HepG2 (cell line): ENCODE data around the gene TM2D3. TPM values are rescaled to one million over a fixed set of nuclear protein-coding genes. Genes with fewer than 3 reads are reported as not detected.
A peak's percentile ranks its signal among the peaks of the same experiment; 100 is the strongest.

Experiments
- ARNT2 ChIP-seq: sonication (generic); formaldehyde crosslinking; IDR thresholded peaks from 2 replicates; pipeline ENCODE4 v1.8.0; 2022; ENCODE audit warnings: mild to moderate bottlenecking, low read depth, missing genetic modification reagents, moderate library complexity
- GATA4 ChIP-seq: sonication (generic); IDR thresholded peaks from 2 replicates; pipeline ENCODE4 v1.6.1; 2016; ENCODE audit warnings: antibody characterized with exemption, low read depth, borderline replicate concordance
- HDAC6 ChIP-seq: fragments of 200-600 bp; sonication (generic); IDR thresholded peaks from 2 replicates; pipeline ENCODE4 v1.7.0; 2017; ENCODE audit warnings: mild to moderate bottlenecking, antibody characterized with exemption, low read length, low read depth
- KDM5B ChIP-seq: sonication (generic); formaldehyde crosslinking; IDR thresholded peaks from 2 replicates; pipeline ENCODE4 v1.4.0; 2020; ENCODE audit warnings: missing genetic modification reagents, mild to moderate bottlenecking, borderline replicate concordance
- KLF16 ChIP-seq, 2 experiments: sonication (generic) in 1 of 2; formaldehyde crosslinking in 1 of 2; IDR thresholded peaks; 2 replicates each; pipeline versions ENCODE4 v1.6.1 to v1.8.0; 2016 to 2023; ENCODE audit warnings: missing genetic modification reagents in 2 of 2, missing compliant biosample characterization in 1 of 2
- LRRFIP1 ChIP-seq: sonication (generic); formaldehyde crosslinking; conservative IDR thresholded peaks from 2 replicates; pipeline ENCODE4 v1.4.0; 2020; ENCODE audit warnings: missing genetic modification reagents
- MTA3 ChIP-seq: sonication (generic); formaldehyde crosslinking; IDR thresholded peaks from 2 replicates; pipeline ENCODE4 v1.4.0; 2020; ENCODE audit warnings: missing genetic modification reagents
- NCOA5 ChIP-seq: sonication (generic); formaldehyde crosslinking; IDR thresholded peaks from 2 replicates; pipeline ENCODE4 v1.4.0; 2020; ENCODE audit warnings: missing genetic modification reagents
- NCOR1 ChIP-seq: fragments of 200-600 bp; sonication (generic); IDR thresholded peaks from 2 replicates; pipeline ENCODE4 v1.7.0; 2017; ENCODE audit warnings: antibody characterized with exemption, low read length, borderline replicate concordance
- NFKB2 ChIP-seq: sonication (generic); formaldehyde crosslinking; IDR thresholded peaks from 2 replicates; pipeline ENCODE4 v1.4.0; 2020; ENCODE audit warnings: missing genetic modification reagents, borderline replicate concordance
- NR1H2 ChIP-seq: sonication (generic); formaldehyde crosslinking; IDR thresholded peaks from 2 replicates; pipeline ENCODE4 v1.8.1; 2022; ENCODE audit warnings: low read depth, missing genetic modification reagents, borderline replicate concordance
- SIN3A ChIP-seq: IDR thresholded peaks from 2 replicates; pipeline ENCODE4 v1.6.1; 2011; ENCODE audit warnings: low read depth, mild to moderate bottlenecking, control low read depth, low read length, borderline replicate concordance
- TCF7L2 ChIP-seq: IDR thresholded peaks from 2 replicates; pipeline ENCODE4 v1.6.1; 2011; ENCODE audit warnings: mild to moderate bottlenecking, low read depth, low read length, moderate library complexity
- U2AF1 ChIP-seq: fragments of 200-400 bp; formaldehyde crosslinking; optimal IDR thresholded peaks from 2 replicates; pipeline ENCODE3; 2017; ENCODE audit warnings: mild to moderate bottlenecking, low read depth, low read length
- ZHX2 ChIP-seq, 2 experiments: sonication (generic) in 1 of 2; formaldehyde crosslinking in 1 of 2; IDR thresholded peaks; 2 replicates each; pipeline versions ENCODE4 v1.6.1 to v1.9.0; 2014 to 2022; ENCODE audit warnings: antibody characterized with exemption in 1 of 2, borderline replicate concordance in 1 of 2, inconsistent platforms in 1 of 2, low read depth in 1 of 2, missing genetic modification reagents in 1 of 2
- ZNF317 ChIP-seq: sonication (generic); formaldehyde crosslinking; IDR thresholded peaks from 2 replicates; pipeline ENCODE4 v1.5.0; 2020; ENCODE audit warnings: mild to moderate bottlenecking, missing genetic modification reagents
- ZNF414 ChIP-seq: sonication (generic); formaldehyde crosslinking; IDR thresholded peaks from 2 replicates; pipeline ENCODE4 v1.5.0; 2020; ENCODE audit warnings: missing genetic modification reagents
- ZNF674 ChIP-seq: sonication (generic); formaldehyde crosslinking; IDR thresholded peaks from 2 replicates; pipeline ENCODE4 v1.5.0; 2020; ENCODE audit warnings: low read depth, mild to moderate bottlenecking, missing genetic modification reagents
- ZNF737 ChIP-seq: sonication (generic); formaldehyde crosslinking; IDR thresholded peaks from 2 replicates; pipeline ENCODE4 v1.5.0; 2020; ENCODE audit warnings: missing genetic modification reagents, mild to moderate bottlenecking, borderline replicate concordance
- polyA plus RNA-seq, 8 experiments: library from polyadenylated mRNA; depleted of rRNA in 3 of 8; stranded (reverse) in 7 of 8; unstranded in 1 of 8; fragments of >200 nt; fragmentation: Illumina TruSeq in 4 of 8; extraction: Trizol in 4 of 8; gene quantifications; 2 replicates each; pipeline versions ENCODE4 v1.2.1 to v1.2.3, GENCODE V29; 2011 to 2016; ENCODE audit warnings: low read depth in 4 of 8, missing spikeins in 1 of 8, mixed read lengths in 1 of 8; ENCODE audit not compliant: insufficient read depth in 1 of 8
- total RNA-seq, 5 experiments: library from RNA; depleted of rRNA; stranded (reverse); fragments of >200 nt; fragmentation: Illumina TruSeq; extraction: Trizol; gene quantifications; 2 replicates each; pipeline ENCODE4 v1.2.3, GENCODE V29; 2016; ENCODE audit warnings: low read depth in 1 of 5

The TM2D3 gene
- total and polyA plus RNA-seq, 2 of the 13 experiments (the other 11 are each of a cell fraction or from before 2014, with no cell fraction given) = 31.1 to 72.7 TPM

GRCh38 chr15:101652098-101652785 is at the start of gene TM2D3 (continued):
- TF ChIP-seq TCF7L2 = no peak
- TF ChIP-seq KDM5B (CRISPR knock-in tag) = peak; percentile 88
- TF ChIP-seq ZNF317 = peak; percentile 50; the same call in 1 of the 2 replicates
- peak in 1 of 2 experiments; percentile 92; a peak in 2 of 4 replicates for TF ChIP-seq KLF16 (CRISPR knock-in tag; IDR thresholded peaks at IDR 0.05)
- no peak for TF ChIP-seq NCOA5
- TF ChIP-seq MTA3 (CRISPR knock-in tag) = no peak
- TF ChIP-seq LRRFIP1 = no peak
- no peak for TF ChIP-seq U2AF1
- 0 out of 2 replicates have a peak, but pooled peaks have one; percentile 56 for TF ChIP-seq ZNF414
- TF ChIP-seq GATA4 = peak; percentile 40; the same call in 1 of the 2 replicates
- TF ChIP-seq NFKB2 (CRISPR knock-in tag) = peak; percentile 92
- no peak for TF ChIP-seq NCOR1
- TF ChIP-seq HDAC6 = no peak
- TF ChIP-seq NR1H2 = no peak
- peak; percentile 83; the same call in 1 of the 2 replicates for TF ChIP-seq SIN3A
- TF ChIP-seq ZNF737 = no peak
- TF ChIP-seq ARNT2 (CRISPR knock-in tag) = peak; percentile 95
- no peak for TF ChIP-seq ZNF674 (CRISPR knock-in tag)
- TF ChIP-seq ZHX2 (IDR thresholded peaks at IDR 0.05; ENCODE audit: low read depth) = peak; percentile 70
- no peak for TF ChIP-seq ZHX2 (CRISPR knock-in tag; IDR thresholded peaks at IDR 0.05; ENCODE audit: borderline replicate concordance)
